H4 (cell line): ENCODE results near the gene TNFRSF4. TPM values are rescaled to one million over a fixed set of nuclear protein-coding genes. Genes with fewer than 3 reads are reported as not detected.
"Not testable (repeated sequence)": the region's sequence is repeated elsewhere in the genome, so short reads cannot be mapped to it uniquely, and the experiment has no call there.

Source experiments
- DNase-seq: peaks from one replicate; pipeline ENCODE4 v3.0.0-alpha.2; 2015; ENCODE audit warnings: low spot score
- total RNA-seq: library from RNA; depleted of rRNA; stranded (reverse); fragments of >200 nt; shearing (Covaris generic); gene quantifications from 2 replicates; pipeline ENCODE4 v1.2.3, GENCODE V29; 2014

TNFRSF4 gene
- total RNA-seq, 1 experiment from 2014 or later: not detected

DNA sequence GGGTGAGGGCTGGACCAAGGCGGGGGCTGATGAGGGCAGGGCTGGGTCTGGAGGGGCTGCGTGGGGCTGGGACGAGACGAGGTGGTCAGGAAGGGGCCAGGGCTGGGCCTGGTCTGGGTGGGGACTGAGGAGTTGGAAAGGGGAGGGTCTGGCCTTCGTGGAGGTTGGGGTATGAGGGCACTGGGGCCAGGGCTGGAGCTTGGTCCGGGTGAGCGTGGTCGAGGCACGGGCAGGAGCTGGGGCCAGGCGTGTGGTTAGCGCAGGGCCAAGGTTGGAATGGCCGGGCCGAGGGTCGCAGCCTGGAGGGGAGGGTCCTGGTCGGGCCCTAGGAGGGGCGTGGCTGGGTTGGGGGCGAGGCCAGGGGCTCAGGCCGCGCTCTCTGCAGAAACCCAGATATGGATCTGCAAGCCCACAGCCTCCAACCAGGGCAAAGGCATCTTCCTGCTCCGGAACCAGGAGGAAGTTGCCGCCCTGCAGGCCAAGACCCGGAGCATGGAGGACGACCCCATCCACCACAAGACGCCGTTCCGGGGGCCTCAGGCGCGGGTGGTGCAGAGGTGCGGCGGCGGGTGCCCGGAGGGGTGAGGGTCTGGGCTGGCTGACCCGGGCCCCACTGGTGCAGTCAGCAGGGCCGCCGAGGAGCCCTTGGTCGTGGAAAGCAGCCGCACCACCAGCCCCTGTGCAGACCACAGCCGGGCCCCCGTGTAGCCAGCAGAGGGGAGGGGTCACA lies 31.3 kb downstream of the TNFRSF4 start:
- no peak for DNase-seq

DNA sequence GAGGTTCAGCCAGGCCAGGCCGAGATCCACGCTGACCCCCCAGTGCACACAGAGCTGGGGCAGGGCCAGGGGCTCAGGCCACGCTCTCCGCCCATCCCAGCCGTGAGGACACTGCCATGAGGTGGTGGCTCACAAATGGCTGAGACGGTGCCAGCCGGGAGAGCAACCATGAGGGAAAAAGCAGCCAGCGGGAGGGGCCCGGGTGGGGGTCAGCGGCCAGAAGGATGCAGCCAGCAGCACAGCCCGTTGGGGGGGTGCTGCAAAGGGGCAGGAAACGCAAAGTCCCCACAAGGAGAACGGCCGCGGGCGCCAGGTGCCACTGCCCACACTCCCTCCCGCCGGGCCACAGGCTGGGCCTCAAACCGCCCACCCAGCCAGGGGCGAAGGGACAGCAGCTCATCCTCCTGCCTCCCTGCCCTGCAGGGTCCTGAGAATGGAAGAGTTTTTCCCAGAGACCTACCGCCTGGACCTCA lies 32.0 kb downstream of the TNFRSF4 start:
- no peak for DNase-seq

DNA sequence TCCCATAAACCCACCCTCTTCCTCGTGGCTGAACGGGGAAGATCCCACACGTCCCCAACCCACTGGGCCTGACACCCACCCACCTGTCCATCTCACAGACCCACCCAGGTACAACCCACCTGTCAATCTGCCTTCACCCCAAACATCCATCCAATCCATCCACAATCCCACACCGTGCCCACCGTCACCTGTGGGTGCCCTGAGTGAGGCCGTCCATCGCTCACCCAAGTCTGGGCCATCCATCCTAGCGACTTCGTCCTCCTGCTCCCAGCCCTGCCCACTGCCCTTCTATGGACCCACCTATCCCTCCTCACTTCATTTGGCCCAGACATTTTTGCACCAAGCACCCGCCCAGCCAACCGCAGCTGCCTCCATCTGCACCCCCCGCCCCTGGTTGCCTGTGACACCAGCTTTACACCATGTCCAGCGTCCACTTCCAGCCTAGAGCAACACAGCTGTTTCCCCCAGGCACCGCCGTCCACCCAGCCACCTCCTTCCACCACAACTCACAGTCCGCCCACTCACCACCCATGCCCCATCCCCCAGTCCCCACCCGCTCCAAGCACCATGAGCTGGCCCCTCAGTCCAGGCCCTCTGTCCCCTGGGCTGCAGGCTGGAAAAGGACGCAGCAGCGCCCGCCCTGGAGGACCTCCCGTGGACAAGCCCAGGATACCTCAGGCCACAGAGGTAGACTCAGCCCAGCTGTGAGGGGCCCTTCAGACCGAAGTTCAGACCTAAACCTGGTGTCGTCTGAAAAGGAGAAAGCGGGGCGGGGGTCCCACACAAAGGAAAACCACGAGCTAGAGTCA lies 32.6 kb downstream of the TNFRSF4 start:
- no peak for DNase-seq

DNA sequence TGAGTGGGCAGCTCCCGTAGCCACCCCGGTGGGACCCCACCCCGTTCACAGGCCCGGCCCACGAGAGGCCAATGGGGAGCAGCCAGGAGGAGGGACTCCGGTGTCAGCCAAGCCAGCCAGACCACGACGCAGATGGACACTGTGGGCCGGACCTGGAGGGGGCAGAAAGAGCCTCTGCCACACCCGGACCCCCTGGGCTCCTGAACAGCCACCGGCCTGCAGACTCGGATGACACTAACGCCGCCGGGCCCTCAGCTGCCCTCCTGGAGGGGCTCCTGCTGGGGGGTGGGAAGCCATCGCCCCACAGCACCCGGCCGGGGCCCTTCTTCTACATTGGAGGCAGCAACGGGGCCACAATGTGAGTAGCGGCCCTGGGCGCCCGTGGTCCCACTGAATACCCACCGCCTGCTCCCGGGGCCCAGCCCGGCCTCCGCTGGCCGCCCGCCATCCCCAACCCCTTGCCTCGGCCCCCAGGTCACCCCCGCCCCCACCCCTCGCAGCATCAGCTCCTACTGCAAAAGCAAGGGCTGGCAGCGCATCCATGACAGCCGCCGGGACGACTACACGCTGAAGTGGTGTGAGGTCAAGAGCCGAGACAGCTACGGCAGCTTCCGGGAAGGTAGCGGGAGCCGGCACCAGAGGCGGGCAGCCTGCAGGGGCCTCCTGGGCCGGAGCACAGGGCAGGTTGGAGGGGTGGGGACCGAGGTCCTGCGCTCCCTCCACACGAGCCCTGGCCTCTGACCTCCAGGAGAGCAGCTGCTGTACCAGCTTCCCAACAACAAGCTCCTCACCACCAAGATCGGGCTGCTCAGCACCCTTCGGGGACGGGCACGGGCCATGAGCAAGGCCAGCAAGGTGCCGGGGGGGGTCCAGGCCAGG lies 33.7 kb downstream of the TNFRSF4 start:
- no peak for DNase-seq

DNA sequence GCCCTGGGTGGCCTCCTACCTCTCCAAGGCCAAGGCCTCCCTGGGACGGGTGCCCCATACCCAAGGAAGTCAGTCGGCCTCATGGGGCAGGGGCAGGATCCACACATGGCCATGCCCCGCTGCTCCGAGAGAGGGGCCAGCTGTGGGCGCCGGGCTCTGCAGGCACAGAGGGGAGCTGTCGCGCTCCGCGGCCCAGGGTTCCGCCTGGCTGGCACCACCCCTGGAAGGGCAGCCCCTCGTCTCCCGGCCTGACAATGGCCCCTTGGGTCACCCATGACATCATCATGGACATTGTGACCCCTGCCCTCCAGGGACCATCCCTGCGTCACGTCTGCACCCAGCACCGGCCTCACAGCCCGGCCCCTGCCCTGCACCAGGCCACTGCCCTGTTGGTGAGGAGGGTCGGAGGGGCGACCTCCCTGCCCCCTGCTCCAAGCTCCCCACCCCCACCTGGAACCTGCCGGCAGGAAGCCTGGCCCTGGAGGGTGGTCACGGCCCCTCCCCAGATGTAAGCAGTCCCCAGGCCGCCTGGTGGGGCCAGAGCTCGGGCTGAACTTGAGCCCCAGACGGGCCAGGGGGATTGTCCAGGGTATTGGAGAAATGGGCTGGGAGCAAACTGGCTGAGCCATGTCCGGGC lies 34.5 kb downstream of the TNFRSF4 start:
- DNase-seq: no peak

DNA sequence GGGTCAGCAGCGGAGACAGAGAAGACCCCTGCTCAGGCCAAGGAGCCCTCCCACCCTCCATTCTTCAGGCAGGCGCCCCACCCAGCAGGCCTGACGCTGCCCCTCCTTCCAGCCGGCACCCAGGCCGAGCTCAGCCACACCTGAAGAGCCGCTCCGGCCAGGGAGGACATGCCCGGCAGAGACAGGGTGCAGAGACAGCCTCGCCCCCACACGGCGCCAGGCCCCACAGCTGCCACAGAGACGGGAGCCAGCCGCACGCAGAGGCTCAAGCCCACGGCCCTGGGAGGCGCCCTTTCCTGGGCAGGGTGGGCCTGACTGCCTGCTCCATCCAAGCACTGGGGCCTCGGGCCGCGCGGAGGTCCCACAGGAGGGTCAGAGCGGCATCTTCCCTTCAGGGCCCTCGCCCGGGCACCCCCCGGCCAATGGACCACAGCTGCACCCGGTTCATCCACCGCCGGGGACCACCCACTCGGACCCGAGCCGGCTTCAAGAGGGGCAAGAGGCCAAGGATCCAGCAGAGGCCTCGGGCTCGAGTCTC lies 35.1 kb downstream of the TNFRSF4 start:
- DNase-seq: no peak

DNA sequence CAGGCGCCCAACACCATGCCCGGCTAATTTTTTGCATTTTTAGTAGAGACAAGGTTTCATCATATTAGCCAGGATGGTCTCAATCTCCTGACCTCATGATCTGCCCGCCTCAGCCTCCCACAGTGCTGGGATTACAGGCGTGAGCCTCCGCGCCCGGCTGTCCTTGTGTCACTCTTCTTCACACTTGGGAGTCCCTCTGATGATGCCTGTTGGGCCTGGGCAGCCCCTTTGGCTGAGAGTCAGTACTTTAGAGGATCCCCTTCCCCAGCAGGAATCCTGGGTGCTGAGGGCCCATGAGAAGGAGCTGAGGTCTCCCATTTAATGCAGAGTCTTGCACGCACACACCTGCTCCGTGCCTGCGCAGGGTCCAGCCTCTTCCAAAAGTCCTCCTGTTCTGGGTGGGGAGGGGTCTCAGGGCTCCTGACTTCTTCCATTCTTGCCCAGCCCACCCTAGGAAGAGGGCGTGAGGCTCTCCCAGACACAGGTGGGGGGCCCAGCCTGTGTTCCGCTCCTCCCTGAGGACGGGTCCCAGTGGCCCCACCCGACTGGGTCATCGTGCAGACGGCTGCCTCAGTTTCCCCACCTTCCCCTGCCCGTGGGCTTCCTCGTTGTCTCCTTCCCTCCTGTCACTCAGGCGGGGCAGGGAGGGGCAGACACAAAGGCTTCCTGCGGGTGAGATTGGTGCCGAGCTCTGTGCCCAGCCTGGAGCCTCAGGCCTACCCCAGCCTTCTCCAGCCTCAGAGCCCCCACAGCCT lies 36.3 kb downstream of the TNFRSF4 start:
- no peak for DNase-seq

DNA sequence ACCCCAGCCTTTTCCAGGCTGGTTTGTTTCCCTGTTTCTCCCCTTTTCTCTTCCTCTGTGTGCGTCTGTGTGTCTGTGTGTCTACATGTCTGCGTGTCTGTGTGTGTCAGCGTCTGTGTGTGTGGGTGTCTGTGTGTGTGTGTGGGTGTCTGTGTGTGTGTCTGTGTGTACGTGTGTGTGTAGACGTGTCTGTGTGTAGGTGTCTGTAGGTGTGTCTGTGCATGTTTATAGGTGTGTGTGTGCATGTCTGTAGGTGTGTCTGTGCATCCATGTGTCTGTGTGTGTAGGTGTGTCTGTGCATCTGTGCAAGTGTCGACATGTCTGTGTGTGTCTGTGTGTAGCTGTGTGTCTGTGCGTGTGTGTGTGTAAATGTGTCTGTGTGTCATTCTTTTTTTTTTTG lies 37.0 kb downstream of the TNFRSF4 start:
- DNase-seq: no peak

DNA sequence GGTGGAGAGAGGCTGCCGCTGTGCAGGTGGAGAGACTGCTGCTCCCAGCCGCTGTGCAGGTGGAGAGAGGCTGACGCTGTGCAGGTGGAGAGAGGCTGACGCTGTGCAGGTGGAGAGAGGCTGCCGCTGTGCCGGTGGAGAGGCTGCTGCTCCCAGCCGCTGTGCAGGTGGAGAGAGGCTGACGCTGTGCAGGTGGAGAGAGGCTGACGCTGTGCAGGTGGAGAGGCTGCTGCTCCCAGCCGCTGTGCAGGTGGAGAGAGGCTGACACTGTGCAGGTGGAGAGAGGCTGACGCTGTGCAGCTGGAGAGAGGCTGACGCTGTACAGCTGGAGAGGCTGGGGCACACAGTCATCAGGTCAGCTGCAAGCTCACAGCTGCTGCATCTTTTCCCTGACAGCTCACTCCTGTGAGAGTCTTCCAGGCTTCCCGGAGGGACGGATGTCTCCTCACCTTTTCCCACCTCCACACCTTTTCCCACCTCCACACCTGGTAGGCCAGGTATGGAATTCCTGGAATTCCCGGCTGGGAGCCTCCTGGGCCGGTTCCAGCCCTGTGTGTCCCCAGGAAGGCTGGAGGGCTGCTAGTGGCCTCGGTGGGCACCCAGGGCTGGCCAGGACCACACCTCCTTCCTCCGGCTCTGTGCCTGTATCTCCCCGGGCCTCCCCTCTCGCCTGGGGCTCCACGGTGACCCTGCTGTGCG lies 37.7 kb downstream of the TNFRSF4 start:
- DNase-seq: not testable (repeated sequence)

DNA sequence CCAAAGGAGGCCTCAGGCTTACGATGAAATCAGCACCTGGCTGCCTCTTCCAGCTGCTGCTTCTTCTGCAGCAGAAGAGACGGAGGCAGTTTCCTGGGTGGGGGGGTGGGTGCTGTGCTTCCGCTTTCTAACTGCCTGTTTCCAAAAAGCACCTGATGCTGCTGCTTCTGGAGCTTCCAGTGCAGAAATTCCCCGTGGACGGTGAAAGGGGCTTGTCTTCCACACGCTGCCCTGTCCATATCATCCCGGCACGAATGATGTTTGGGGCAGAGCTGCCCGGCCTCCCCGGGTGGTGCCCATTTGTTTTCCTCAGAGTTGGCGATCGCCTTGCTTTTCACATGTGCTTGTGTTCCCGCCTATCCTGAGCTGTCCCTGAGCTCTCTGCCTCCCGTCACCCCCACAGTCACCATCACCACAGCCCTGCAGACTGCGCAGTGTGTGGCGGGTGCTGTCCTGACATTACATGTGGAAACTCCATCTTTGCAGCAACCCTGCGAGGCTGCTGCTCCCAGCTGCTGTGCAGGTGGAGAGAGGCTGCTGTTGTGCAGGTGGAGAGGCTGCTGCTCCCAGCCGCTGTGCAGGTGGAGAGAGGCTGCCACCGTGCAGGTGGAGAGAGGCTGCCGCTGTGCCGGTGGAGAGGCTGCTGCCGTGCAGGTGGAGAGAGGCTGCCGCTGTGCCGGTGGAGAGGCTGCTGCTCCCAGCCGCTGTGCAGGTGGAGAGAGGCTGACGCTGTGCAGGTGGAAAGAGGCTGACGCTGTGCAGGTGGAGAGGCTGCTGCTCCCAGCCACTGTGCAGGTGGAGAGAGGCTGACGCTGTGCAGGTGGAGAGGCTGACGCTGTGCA lies 38.5 kb downstream of the TNFRSF4 start:
- no peak for DNase-seq

DNA sequence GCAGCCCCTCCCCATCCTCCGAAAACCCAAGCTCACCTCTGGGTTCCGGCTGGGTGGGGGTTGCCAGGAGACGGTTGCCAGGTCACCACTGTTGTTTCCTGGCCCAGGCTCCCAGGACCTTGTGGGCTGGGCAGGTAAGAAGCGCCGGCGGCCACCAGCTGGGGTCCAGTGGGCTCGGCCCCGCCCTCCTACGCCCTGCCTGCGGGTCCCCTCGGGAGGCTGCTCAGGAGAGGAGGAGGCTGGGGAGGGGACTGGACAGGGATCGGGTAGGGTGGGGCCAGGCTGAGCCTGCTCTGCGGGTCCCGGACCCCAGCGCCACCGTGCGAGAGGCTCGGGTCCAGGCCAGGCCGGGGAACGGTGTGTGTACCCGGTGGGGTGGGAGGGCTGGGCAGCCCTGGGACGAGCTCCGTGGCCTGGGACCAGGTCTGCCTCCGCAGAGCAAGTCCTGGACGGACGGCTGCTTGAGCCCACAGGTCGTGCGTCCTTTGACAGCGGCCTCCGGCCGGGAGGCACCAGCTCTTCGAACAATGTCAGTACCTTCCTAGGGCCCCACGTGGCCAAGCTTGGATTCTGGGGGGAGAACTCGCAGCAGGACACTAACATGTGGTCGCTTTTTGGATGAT lies 40.0 kb downstream of the TNFRSF4 start, which contains the start of gene TTLL10:
Gene TTLL10 (plus strand): TSS at position 88 of the 623 bp plus-strand sequence. CDS start 5,336 bp downstream, outside the sequence.
- no peak for DNase-seq

DNA sequence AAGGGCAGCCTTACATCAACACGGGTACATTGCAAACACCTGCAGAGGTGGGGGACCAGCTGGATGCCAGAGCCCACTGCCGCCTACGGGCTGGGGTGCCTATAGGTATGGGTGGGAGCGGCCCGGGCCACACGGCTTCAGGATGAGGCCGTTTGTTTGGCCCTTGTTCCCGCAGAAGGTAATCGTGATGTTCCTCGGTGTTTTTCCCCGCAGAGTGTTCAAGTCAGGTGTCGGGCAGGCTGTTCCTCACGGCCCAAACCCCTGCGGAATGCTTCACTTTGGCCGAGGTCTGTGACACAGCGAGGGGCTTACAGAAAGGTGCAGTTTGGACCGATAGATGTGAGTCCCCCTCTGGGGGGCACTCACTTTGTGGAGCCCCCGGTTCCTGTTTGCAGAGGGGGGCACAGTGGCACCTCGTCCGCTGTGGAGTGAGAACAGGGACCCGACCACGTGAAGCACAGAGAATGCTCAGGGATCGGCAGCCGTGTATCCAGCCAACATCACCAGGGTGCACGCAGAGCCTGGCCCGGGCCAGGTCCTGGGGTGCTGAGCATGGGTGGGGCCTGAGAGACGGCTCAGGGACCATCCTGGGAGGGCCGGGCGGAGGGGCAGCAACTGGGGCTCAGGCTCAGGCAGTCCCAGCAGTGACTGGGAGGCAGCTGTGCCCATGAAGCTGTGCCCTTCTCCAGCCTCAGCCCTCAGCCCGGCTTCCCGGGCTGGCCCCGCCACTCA lies 40.7 kb downstream of the TNFRSF4 start:
- no peak for DNase-seq

DNA sequence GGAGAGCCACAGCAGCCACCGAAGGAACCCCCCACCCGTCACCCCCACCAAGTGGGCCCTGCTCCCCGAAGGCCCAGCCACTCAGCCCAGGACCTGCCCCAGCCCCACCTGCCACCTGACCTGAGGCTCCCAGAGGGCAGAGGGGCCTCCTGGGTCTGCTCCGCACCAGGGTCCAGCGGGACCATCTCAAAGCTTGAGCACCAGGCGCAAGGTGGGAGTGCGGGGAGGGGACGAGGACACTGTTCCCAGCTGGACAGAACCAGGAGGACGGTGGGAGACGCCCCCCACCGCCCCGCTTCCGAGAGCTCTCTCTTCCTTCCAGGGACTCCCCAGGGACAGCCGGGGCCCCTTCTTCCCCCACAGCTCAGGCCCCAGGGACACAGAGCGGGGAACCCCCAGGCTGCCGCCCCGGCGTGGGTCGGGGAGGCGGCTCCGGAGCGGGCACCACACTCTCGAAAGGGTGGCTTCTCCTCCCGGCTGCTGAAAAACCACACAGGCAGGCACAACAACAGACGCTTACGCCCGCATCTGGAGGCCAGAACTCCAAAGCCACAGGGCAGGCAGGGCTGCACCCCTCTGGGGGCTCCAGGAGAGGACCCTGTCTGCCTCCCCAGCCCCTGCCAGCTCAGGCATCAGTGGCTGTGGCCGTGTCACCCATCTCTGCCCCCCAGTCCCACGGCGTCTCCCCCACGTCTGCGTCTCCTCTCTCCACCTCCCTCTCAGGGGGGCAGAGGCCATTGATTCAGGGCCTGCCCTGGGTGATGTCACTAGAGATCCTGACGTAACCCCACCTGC lies 42.2 kb downstream of the TNFRSF4 start:
- DNase-seq: no peak

DNA sequence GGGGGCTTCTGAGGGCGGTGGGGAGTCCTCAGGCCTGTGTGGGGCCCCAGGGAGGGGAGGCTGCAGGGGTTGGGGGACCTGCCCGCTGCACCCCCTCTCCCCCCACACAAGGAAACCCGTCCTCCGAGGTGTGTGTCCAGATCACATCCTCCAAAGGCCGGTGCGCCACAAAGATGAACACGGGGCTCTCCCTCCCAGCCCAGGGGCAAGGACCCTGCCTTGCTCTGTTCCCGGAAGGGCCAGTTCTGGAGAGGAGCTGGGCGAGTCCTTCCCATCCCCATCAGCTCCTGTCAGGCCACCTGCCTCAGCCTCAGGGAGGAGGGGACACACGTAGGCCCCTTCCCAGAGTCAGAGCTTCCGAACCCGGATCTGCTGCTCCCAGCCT lies 42.8 kb downstream of the TNFRSF4 start:
- DNase-seq: no peak

DNA sequence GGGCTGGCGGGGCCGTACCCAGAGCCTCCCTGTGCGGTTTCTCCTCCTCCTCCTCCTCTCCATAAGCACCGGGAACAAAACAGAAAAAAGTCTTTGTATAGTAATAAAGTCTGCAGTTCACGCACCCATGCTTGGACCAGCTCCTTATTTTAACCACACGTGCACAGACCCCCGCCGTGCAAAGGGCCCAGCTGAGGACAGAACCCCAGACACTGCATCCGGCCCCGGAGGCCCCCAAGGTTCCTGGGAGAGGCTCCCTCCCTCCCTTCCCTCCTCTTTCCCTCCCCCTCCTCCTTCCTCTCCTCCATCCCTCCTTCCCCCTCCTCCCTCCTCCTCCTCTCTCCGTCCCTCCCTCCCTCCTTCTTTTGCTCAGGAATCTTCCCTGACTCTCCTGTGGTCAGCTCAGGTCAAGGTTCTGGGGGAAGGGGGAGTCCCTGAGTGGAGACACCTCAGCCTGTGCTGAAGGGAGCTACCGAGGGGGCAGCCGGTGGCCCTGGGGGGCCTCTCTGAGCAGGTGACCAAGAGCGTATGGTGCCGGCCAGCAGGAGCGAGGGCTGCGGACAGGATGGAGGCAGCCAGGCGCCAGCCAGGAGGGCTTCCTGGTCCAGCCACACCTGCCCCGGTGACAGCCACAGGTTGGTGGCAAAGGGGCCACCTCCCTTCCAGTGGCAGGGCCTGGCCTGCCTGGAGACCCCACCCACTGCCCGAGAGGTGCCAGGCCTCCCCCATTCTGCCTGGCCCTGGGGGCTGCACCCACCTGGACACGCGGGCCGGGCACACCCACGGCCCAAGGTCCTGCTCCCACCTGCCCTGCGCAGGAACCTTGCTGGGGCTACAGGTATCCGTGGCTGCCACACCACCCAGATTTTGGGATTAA lies 43.5 kb downstream of the TNFRSF4 start:
- no peak for DNase-seq
